Astrocyte (in vitro differentiated cells and primary cell): ENCODE measurements around the gene GRAMD4. TPM values are rescaled to one million over a fixed set of nuclear protein-coding genes. Genes with fewer than 3 reads are reported as not detected.

ENCODE experiments used
- DNase-seq: peaks from one replicate; pipeline ENCODE4 v3.0.0-alpha.2; 2010; ENCODE audit warnings: low read depth
- FAIRE-seq: peaks from 2 replicates; lab custom pipeline; 2011; peaks lifted over from hg19 to GRCh38; lab: Jason Lieb, UNC
- H2AFZ ChIP-seq: 2 replicates; pipeline ENCODE4 v1.6.0; 2012; ENCODE audit warnings: low read depth, low read length, inconsistent platforms
- H3K27ac ChIP-seq: 2 replicates; pipeline ENCODE4 v1.5.1; 2011; ENCODE audit warnings: low read depth, low read length, inconsistent platforms
- H3K27me3 ChIP-seq: 2 replicates; pipeline ENCODE4 v1.6.0; 2011; ENCODE audit warnings: low read length, inconsistent platforms; ENCODE audit not compliant: insufficient read depth
- H3K36me3 ChIP-seq: 2 replicates; pipeline ENCODE4 v1.5.1; 2011; ENCODE audit warnings: low read length, inconsistent platforms; ENCODE audit not compliant: insufficient read depth
- H3K4me1 ChIP-seq: 2 replicates; pipeline ENCODE4 v1.5.1; 2011; ENCODE audit warnings: low read length, inconsistent platforms; ENCODE audit not compliant: insufficient read depth
- H3K4me2 ChIP-seq: 2 replicates; pipeline ENCODE4 v1.6.0; 2012; ENCODE audit warnings: low read length, inconsistent platforms
- H3K4me3 ChIP-seq: 2 replicates; pipeline ENCODE4 v1.5.1; 2011; ENCODE audit warnings: low read depth, mild to moderate bottlenecking, low read length, inconsistent platforms; ENCODE audit not compliant: insufficient read depth
- H3K79me2 ChIP-seq: 2 replicates; pipeline ENCODE4 v1.6.0; 2012; ENCODE audit warnings: mild to moderate bottlenecking, low read length, inconsistent platforms; ENCODE audit not compliant: insufficient read depth
- H3K9ac ChIP-seq: 2 replicates; pipeline ENCODE4 v1.6.0; 2012; ENCODE audit warnings: mild to moderate bottlenecking, low read length, inconsistent platforms
- H3K9me3 ChIP-seq: 2 replicates; pipeline ENCODE4 v1.5.1; 2012; ENCODE audit warnings: low read depth, mild to moderate bottlenecking, low read length, inconsistent platforms; ENCODE audit not compliant: insufficient read depth
- H4K20me1 ChIP-seq: 2 replicates; pipeline ENCODE4 v1.6.0; 2012; ENCODE audit warnings: low read length, inconsistent platforms; ENCODE audit not compliant: insufficient read depth
- H3K27ac Mint-ChIP-seq: one replicate; pipeline ENCODE4 v1.8.0; 2021; ENCODE audit warnings: mild to moderate bottlenecking, mixed read lengths; ENCODE audit not compliant: unreplicated experiment
- H3K27me3 Mint-ChIP-seq: one replicate; pipeline ENCODE4 v1.8.0; 2021; ENCODE audit warnings: low read depth, mixed read lengths; ENCODE audit not compliant: unreplicated experiment
- H3K36me3 Mint-ChIP-seq: one replicate; pipeline ENCODE4 v1.8.0; 2021; ENCODE audit warnings: low read depth, mixed read lengths; ENCODE audit not compliant: unreplicated experiment
- H3K4me1 Mint-ChIP-seq: one replicate; pipeline ENCODE4 v1.8.0; 2021; ENCODE audit warnings: low read depth, mixed read lengths; ENCODE audit not compliant: unreplicated experiment
- H3K4me3 Mint-ChIP-seq: one replicate; pipeline ENCODE4 v1.8.0; 2021; ENCODE audit warnings: mild to moderate bottlenecking, moderate library complexity, mixed read lengths; ENCODE audit not compliant: unreplicated experiment
- H3K9me3 Mint-ChIP-seq: one replicate; pipeline ENCODE4 v1.8.0; 2021; ENCODE audit warnings: mild to moderate bottlenecking, mixed read lengths; ENCODE audit not compliant: unreplicated experiment
- EZH2 ChIP-seq: IDR thresholded peaks from 2 replicates; pipeline ENCODE4 v1.6.1; 2012; ENCODE audit warnings: mild to moderate bottlenecking, low read length, inconsistent platforms; ENCODE audit not compliant: insufficient read depth
- total RNA-seq: library from RNA; stranded (reverse); gene quantifications from 2 replicates; pipeline ENCODE4 v1.2.1, GENCODE V29; 2021
- TF ChIP-seq, protein P1 (sequence below): IDR thresholded peaks from 2 replicates; pipeline ENCODE4 v1.5.1; 2011; ENCODE audit warnings: low read depth, mild to moderate bottlenecking, inconsistent platforms, low read length, moderate library complexity; ENCODE audit not compliant: insufficient read depth

GRAMD4 gene
- total RNA-seq, 1 donor from 2014 or later = 17.8 TPM

DNA sequence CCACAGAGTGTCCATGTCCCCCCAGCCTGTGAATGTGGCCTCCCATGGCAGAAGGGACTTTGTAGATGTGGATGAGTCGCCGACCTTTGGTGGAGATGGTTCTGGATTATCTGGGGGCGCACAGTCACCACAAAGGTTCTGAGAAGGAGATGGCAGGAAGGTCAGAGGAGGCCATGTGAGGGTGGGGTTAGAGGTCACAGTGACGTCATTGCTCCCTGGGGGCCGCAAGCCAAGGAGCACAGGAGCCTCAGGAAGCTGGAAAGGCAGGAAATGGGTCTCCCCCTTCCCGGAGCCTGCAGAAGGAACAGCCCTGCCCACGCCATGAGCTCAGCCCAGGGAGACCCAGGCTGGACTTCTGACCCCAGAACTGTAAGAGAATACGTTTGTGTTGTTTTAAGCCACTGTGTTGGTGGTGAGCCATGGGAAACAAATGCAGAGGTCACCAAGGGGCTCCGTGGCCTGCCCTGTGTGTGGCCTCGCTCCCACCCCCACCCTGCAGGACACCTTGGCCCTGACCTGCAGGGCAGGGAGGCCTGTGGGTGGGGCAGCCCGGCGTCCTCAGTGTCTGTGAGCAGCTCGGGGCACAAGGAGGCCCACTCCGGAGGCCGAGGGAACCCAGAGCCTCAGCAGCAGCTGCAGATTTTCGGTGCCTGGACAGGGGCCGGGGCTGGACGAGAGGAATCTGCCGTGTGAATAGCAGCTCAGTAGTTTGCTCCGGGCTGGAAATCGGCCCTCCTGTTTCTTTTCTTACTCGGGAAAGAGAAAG lies 32.1 kb downstream of the GRAMD4 start:
- Histone ChIP-seq H3K4me2 (peak overlapping the region; percentile 71), H3K27me3 (no peaks in the 10 kb centered on the region), H3K9me3 (no peaks in the 10 kb centered on the region), H3K4me1 (peaks cover 12% of the 10 kb centered on the region), H3K36me3 (no peaks in the 10 kb centered on the region), H3K27ac (no peak overlapping the region), H3K79me2 (no peaks in the 10 kb centered on the region), H3K4me3 (no peak overlapping the region), H2AFZ (peak overlapping the region; percentile 18), H3K9ac (peak overlapping the region; percentile 13), H4K20me1 (peaks cover 67% of the 10 kb centered on the region)
- Mint-ChIP-seq H3K27me3 (no peaks in the 10 kb centered on the region), H3K36me3 (peaks cover 6% of the 10 kb centered on the region), H3K4me1 (peaks cover 3% of the 10 kb centered on the region), H3K9me3 (peaks cover 2% of the 10 kb centered on the region), H3K4me3 (no peak overlapping the region), H3K27ac (peak overlapping the region; percentile 2)
- FAIRE-seq (no peak), DNase-seq (no peak)
- no peak for TF ChIP-seq EZH2
- TF ChIP-seq, protein P1, sequence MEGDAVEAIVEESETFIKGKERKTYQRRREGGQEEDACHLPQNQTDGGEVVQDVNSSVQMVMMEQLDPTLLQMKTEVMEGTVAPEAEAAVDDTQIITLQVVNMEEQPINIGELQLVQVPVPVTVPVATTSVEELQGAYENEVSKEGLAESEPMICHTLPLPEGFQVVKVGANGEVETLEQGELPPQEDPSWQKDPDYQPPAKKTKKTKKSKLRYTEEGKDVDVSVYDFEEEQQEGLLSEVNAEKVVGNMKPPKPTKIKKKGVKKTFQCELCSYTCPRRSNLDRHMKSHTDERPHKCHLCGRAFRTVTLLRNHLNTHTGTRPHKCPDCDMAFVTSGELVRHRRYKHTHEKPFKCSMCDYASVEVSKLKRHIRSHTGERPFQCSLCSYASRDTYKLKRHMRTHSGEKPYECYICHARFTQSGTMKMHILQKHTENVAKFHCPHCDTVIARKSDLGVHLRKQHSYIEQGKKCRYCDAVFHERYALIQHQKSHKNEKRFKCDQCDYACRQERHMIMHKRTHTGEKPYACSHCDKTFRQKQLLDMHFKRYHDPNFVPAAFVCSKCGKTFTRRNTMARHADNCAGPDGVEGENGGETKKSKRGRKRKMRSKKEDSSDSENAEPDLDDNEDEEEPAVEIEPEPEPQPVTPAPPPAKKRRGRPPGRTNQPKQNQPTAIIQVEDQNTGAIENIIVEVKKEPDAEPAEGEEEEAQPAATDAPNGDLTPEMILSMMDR = no peak

DNA sequence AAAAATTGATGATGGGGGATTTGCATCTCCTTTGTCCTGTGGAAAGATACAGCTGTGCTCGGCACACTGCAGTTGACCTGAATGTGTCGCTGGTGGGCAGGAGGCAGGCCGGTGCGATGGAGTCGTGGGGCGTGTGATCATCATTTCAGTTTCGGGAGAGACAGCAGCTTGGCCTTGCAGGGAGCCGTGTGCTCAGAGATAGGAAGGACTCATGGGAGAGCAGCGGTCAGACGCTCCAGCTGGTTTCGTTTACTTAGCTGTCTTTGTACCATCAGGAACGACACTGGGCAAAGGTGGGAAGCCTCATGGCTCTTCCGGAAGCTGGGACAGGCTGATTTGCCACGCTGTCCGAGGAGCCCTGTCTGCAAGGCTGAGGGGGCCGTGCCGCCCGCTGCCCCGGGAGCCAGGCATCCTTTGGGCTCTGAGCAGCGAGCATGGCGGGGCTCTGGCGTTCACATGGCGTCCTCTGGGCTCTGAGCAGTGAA lies 32.7 kb downstream of the GRAMD4 start:
- no peak overlapping the region for H3K27ac Mint-ChIP-seq
- H3K9me3 ChIP-seq = no peaks in the 10 kb centered on the region
- peaks cover 65% of the 10 kb centered on the region for H4K20me1 ChIP-seq
- no peaks in the 10 kb centered on the region for H3K79me2 ChIP-seq
- TF ChIP-seq EZH2 = no peak
- TF ChIP-seq, protein P1 = no peak
- peaks cover 12% of the 10 kb centered on the region for H3K4me1 ChIP-seq
- peak overlapping the region; percentile 71 for H3K4me2 ChIP-seq
- peaks cover 3% of the 10 kb centered on the region for H3K36me3 Mint-ChIP-seq
- H3K27ac ChIP-seq = no peak overlapping the region
- no peaks in the 10 kb centered on the region for H3K27me3 ChIP-seq
- FAIRE-seq (no peak), DNase-seq (no peak)
- peak overlapping the region; percentile 13 for H3K9ac ChIP-seq
- H3K9me3 Mint-ChIP-seq = peaks cover 2% of the 10 kb centered on the region
- H3K27me3 Mint-ChIP-seq = no peaks in the 10 kb centered on the region
- peak overlapping the region; percentile 18 for H2AFZ ChIP-seq
- H3K4me1 Mint-ChIP-seq = peaks cover 3% of the 10 kb centered on the region
- H3K36me3 ChIP-seq = no peaks in the 10 kb centered on the region
- no peak overlapping the region for H3K4me3 Mint-ChIP-seq
- no peak overlapping the region for H3K4me3 ChIP-seq

DNA sequence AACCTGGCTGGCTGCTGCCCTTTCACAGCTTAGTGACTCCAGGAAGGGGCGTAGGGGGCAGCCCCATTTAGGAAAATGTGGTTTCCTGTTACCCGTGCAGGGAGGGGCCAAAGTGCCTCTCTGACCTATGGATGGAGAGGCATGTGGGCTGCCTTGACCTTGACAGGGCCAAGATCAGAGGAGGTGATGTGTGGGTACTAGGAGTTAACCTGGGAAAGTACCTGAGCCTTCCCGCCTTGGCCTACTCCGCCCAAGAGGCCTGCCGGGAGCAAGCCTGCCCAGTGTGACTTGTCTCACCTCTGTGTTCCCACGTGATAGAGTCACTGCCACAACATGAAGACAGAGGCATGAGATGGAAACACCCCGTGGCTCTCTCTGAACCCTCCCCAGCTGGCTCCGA lies 33.4 kb downstream of the GRAMD4 start:
- no peak overlapping the region for H3K27ac Mint-ChIP-seq

More for the DNA sequence above, 33.4 kb downstream of the GRAMD4 start:
- Histone ChIP-seq H3K4me2 (no peak overlapping the region), H3K27ac (no peak overlapping the region), H3K79me2 (no peaks in the 10 kb centered on the region), H3K36me3 (no peaks in the 10 kb centered on the region), H3K4me3 (no peak overlapping the region), H3K27me3 (no peaks in the 10 kb centered on the region), H3K9me3 (no peaks in the 10 kb centered on the region), H2AFZ (no peak overlapping the region), H4K20me1 (peaks cover 59% of the 10 kb centered on the region), H3K4me1 (peaks cover 12% of the 10 kb centered on the region), H3K9ac (no peak overlapping the region)
- H3K36me3 Mint-ChIP-seq = peaks cover 3% of the 10 kb centered on the region
- DNase-seq (no peak), FAIRE-seq (no peak)
- H3K4me3 Mint-ChIP-seq = no peak overlapping the region
- no peaks in the 10 kb centered on the region for H3K9me3 Mint-ChIP-seq
- TF ChIP-seq EZH2 = no peak
- TF ChIP-seq, protein P1 = no peak
- no peaks in the 10 kb centered on the region for H3K27me3 Mint-ChIP-seq
- peaks cover 3% of the 10 kb centered on the region for H3K4me1 Mint-ChIP-seq
